ENCODE results near the gene NPHP4. TPM values are rescaled to one million over a fixed set of nuclear protein-coding genes. Genes with fewer than 3 reads are reported as not detected.
A peak's percentile ranks its signal among the peaks of the same experiment; 100 is the strongest.

Gene NPHP4
- polyA plus RNA-seq, 2 of the 4 experiments (the other 2 are of a cell fraction), result 2.9 to 5.1 TPM

GRCh38 chr1:5836776-5837440 is 155.3 kb downstream of the NPHP4 start:
- no peak for DNase-seq (ENCODE audit: low read depth in 1 of 2, low spot score in 1 of 2)
- TF ChIP-seq NFE2L2 (conservative IDR thresholded peaks at IDR 0.05; ENCODE audit: low read length) (no peak), POLR2AphosphoS2 (conservative IDR thresholded peaks at IDR 0.05; ENCODE audit: low read length) (no peak), EHMT2 (IDR thresholded peaks at IDR 0.05; ENCODE audit: low read depth) (no peak), POLR2A (IDR thresholded peaks at IDR 0.05; ENCODE audit: low read length) (no peak), CTCF (IDR thresholded peaks at IDR 0.05) (no peak), NPAS2 (CRISPR knock-in tag; IDR thresholded peaks at IDR 0.05; ENCODE audit: borderline replicate concordance) (no peak), TP53 (CRISPR knock-in tag; IDR thresholded peaks at IDR 0.05) (no peak), ESRRA (IDR thresholded peaks at IDR 0.05; ENCODE audit: borderline replicate concordance, low read length) (no peak), ZNF302 (CRISPR knock-in tag; IDR thresholded peaks at IDR 0.05) (no peak)
- Histone ChIP-seq H3K4me2 (no peak overlapping the region), H3K4me1 (no peaks in the 10 kb centered on the region), H3K4me3 (no peak overlapping the region), H3K9me3 (no peaks in the 10 kb centered on the region), H3K27ac (no peak overlapping the region)
- no peak for ATAC-seq
- CTCF ChIA-PET, result no interaction called here
- 33% methylated on average over 3 of the region's 17 CpGs for WGBS (ENCODE audit: missing lambda C conversion rate)
- POLR2A ChIA-PET, result no interaction called here
- FAIRE-seq, result no peak

- Histone ChIP-seq H3K4me3 (no peak overlapping the region), H3K27ac (no peak overlapping the region), H3K4me1 (no peaks in the 10 kb centered on the region), H3K4me2 (no peak overlapping the region), H3K9me3 (no peaks in the 10 kb centered on the region)
- no peak for FAIRE-seq
- ATAC-seq, result peak; percentile 47 to 62; a peak in 5 of 6 replicates
- no peak for TF ChIP-seq EHF (CRISPR knock-in tag; IDR thresholded peaks at IDR 0.05)
- no peak for TF ChIP-seq HES2 (IDR thresholded peaks at IDR 0.05)
- no peak for TF ChIP-seq PHF8 (IDR thresholded peaks at IDR 0.05; ENCODE audit: borderline replicate concordance, low read depth)
- TF ChIP-seq RAD21 (conservative IDR thresholded peaks at IDR 0.05 in 1 of 2, IDR thresholded peaks at IDR 0.05 in 1 of 2), result no peak
- TF ChIP-seq USF2 (IDR thresholded peaks at IDR 0.05), result no peak
- no peak for TF ChIP-seq MAX (IDR thresholded peaks at IDR 0.05)
- no peak for TF ChIP-seq JUN (IDR thresholded peaks at IDR 0.05)
- TF ChIP-seq EP300 (IDR thresholded peaks at IDR 0.05), result no peak
- no peak for TF ChIP-seq POLR2AphosphoS2 (conservative IDR thresholded peaks at IDR 0.05; ENCODE audit: low read length)
- no peak for TF ChIP-seq CBX2 (IDR thresholded peaks at IDR 0.05; ENCODE audit: borderline replicate concordance, low read depth)
- no peak for TF ChIP-seq HEYL (CRISPR knock-in tag; IDR thresholded peaks at IDR 0.05)
- TF ChIP-seq HDAC2 (IDR thresholded peaks at IDR 0.05), result no peak
- no peak for TF ChIP-seq ZFP36 (IDR thresholded peaks at IDR 0.05; ENCODE audit: borderline replicate concordance, partially characterized antibody)
- no peak for TF ChIP-seq HMGXB4 (CRISPR knock-in tag; IDR thresholded peaks at IDR 0.05; ENCODE audit: borderline replicate concordance)
- TF ChIP-seq FOSL2 (IDR thresholded peaks at IDR 0.05), result no peak
- no peak for TF ChIP-seq FOSL2 (CRISPR knock-in tag; IDR thresholded peaks at IDR 0.05)
- no peak for TF ChIP-seq PBX3 (IDR thresholded peaks at IDR 0.05)
- TF ChIP-seq NFE2L2 (conservative IDR thresholded peaks at IDR 0.05; ENCODE audit: low read length), result no peak
- no peak for TF ChIP-seq RNF2 (IDR thresholded peaks at IDR 0.05; ENCODE audit: borderline replicate concordance, low read depth)
- ChIA-PET CTCF (no interaction called here), POLR2A (no interaction called here)
- DNase-seq (ENCODE audit: low read depth in 1 of 2, low spot score in 1 of 2), result no peak
- WGBS (ENCODE audit: missing lambda C conversion rate), result 9% methylated on average over 8 of the region's 8 CpGs
Measured at GRCh38 chr1:5835179-5835562, 157.1 kb downstream of the NPHP4 start.
